WI38 (cell line): ENCODE results near the gene TMEM150C.

Experiments used
- H3K4me3 ChIP-seq: 2 replicates; pipeline ENCODE4 v1.5.1; 2011; ENCODE audit warnings: low read depth, mild to moderate bottlenecking, control low read depth, low read length
- CTCF ChIP-seq: IDR thresholded peaks from 2 replicates; pipeline ENCODE4 v1.5.1; 2012; ENCODE audit warnings: low read depth, mild to moderate bottlenecking, control low read depth, low read length

Gene TMEM150C

GRCh38 chr4:82457266-82457665 is 104.5 kb downstream of the TMEM150C start:
- H3K4me3 ChIP-seq: no peak overlapping the region
- TF ChIP-seq CTCF: no peak

GRCh38 chr4:82452026-82452425 is 109.8 kb downstream of the TMEM150C start:
- no peak overlapping the region for H3K4me3 ChIP-seq
- TF ChIP-seq CTCF: no peak

GRCh38 chr4:82450966-82451755 is 110.6 kb downstream of the TMEM150C start:
- no peak overlapping the region for H3K4me3 ChIP-seq
- no peak for TF ChIP-seq CTCF

- H3K4me3 ChIP-seq: no peak overlapping the region
Observed at GRCh38 chr4:82447886-82448285, 113.9 kb downstream of the TMEM150C start.

GRCh38 chr4:82439088-82439487 is 122.7 kb downstream of the TMEM150C start:
- no peak for TF ChIP-seq CTCF
- H3K4me3 ChIP-seq: no peak overlapping the region

More at GRCh38 chr4:82447886-82448285, 113.9 kb downstream of the TMEM150C start:
- TF ChIP-seq CTCF: no peak

GRCh38 chr4:82437285-82438005 is 124.3 kb downstream of the TMEM150C start:
- TF ChIP-seq CTCF: no peak
- no peak overlapping the region for H3K4me3 ChIP-seq

GRCh38 chr4:82436780-82437179 is 125.0 kb downstream of the TMEM150C start:
- no peak for TF ChIP-seq CTCF
- no peak overlapping the region for H3K4me3 ChIP-seq
